ENCODE measurements around the gene CACTIN.

CACTIN gene

GRCh38 chr19:3603121-3603811, 23.3 kb downstream of the CACTIN start:
- Histone ChIP-seq H3K9ac (ENCODE audit: low read depth, low read length) (no peak overlapping the region), H3K36me3 (ENCODE audit: control insufficient read depth, insufficient read depth, low read length) (no peaks in the 10 kb centered on the region), H3K27me3 (ENCODE audit: control insufficient read depth, insufficient read depth, low read length) (peaks cover 9% of the 10 kb centered on the region), H3K9me3 (ENCODE audit: control insufficient read depth, insufficient read depth, low read length) (no peaks in the 10 kb centered on the region), H3K4me1 (ENCODE audit: control insufficient read depth, insufficient read depth, low read length) (peaks cover 3% of the 10 kb centered on the region), H3K4me3 (ENCODE audit: low read depth, low read length) (no peak overlapping the region)

DNA sequence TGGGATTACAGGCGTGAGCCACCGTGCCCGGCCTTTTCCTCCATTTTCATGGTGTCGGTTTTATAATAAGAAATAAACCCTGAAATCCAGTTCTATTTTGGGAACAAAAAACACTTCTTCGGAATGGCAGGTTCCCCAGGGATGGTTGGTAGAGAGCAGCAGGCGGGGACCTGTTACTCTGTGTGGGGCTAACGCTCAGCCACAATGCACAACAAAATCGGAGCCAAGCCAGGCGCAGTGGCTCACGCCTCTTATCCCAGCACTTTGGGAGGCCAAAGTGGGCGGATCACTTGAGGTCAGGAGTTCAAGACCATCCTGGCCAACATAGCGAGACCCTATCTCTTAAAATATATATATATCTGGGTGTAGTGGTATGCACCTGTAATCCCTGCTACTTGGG, 25.6 kb downstream of the CACTIN start:
- H3K27me3 ChIP-seq (ENCODE audit: control insufficient read depth, insufficient read depth, low read length) = peaks cover 9% of the 10 kb centered on the region
- no peaks in the 10 kb centered on the region for H3K9me3 ChIP-seq (ENCODE audit: control insufficient read depth, insufficient read depth, low read length)
- H3K36me3 ChIP-seq (ENCODE audit: control insufficient read depth, insufficient read depth, low read length) = no peaks in the 10 kb centered on the region
- no peaks in the 10 kb centered on the region for H3K4me1 ChIP-seq (ENCODE audit: control insufficient read depth, insufficient read depth, low read length)
- H3K9ac ChIP-seq (ENCODE audit: low read depth, low read length) = no peak overlapping the region
- no peak overlapping the region for H3K4me3 ChIP-seq (ENCODE audit: low read depth, low read length)

DNA sequence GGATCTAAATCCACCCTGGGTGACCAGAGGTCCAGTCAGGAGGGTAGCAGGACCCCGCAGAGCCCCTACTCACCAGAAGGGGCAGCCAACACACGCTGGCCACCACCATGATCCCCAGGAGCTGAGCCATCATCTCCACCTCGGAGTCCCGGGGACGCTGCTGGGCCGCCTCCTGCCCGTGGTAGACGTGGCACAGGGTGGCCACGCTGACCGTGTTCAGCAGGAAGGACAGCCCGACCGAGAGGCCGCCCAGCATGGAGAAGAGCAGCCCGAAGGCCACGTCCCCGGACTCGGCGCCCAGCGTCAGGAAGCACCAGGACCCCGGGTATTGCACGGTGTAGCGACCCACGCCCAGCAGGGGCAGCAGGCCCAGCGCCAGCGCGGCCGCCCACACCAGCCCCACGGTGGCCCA, 26.8 kb downstream of the CACTIN start:
- Histone ChIP-seq H3K9me3 (ENCODE audit: control insufficient read depth, insufficient read depth, low read length) (no peaks in the 10 kb centered on the region), H3K36me3 (ENCODE audit: control insufficient read depth, insufficient read depth, low read length) (no peaks in the 10 kb centered on the region), H3K4me3 (ENCODE audit: low read depth, low read length) (no peak overlapping the region), H3K4me1 (ENCODE audit: control insufficient read depth, insufficient read depth, low read length) (no peaks in the 10 kb centered on the region), H3K9ac (ENCODE audit: low read depth, low read length) (no peak overlapping the region), H3K27me3 (ENCODE audit: control insufficient read depth, insufficient read depth, low read length) (no peaks in the 10 kb centered on the region)

DNA sequence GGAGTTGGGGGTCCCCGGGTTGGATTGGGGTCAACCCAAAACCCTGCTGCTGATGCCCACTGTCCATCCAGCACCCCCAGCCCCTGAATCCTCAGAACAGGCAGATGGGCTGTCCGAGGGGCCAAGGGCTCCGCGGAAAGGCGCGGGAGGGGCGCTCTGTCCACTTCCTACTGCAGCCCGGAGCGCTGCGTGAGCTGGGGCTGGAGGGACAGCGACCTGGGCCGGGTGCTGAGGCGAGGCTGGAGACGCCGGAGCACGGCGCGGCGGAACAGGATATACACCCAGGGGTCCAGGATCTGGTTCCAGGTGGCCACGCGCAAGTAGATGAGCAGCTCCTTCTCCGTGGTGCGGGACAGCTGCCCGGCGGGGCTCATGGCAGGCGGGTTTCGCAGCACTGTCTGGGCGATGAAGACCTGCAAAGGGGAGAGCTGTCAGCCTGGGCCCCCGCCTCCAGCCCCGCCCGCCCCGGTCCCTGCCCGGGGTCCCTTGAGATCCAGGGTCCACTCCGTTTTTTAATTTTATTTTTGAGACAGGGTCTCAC, 31.0 kb downstream of the CACTIN start:
- Histone ChIP-seq H3K36me3 (ENCODE audit: control insufficient read depth, insufficient read depth, low read length) (no peaks in the 10 kb centered on the region), H3K9me3 (ENCODE audit: control insufficient read depth, insufficient read depth, low read length) (peaks cover 3% of the 10 kb centered on the region), H3K9ac (ENCODE audit: low read depth, low read length) (no peak overlapping the region), H3K27me3 (ENCODE audit: control insufficient read depth, insufficient read depth, low read length) (peaks cover 2% of the 10 kb centered on the region), H3K4me3 (ENCODE audit: low read depth, low read length) (no peak overlapping the region), H3K4me1 (ENCODE audit: control insufficient read depth, insufficient read depth, low read length) (no peaks in the 10 kb centered on the region)

- Histone ChIP-seq H3K27me3 (ENCODE audit: control insufficient read depth, insufficient read depth, low read length) (peaks cover 2% of the 10 kb centered on the region), H3K36me3 (ENCODE audit: control insufficient read depth, insufficient read depth, low read length) (no peaks in the 10 kb centered on the region), H3K4me1 (ENCODE audit: control insufficient read depth, insufficient read depth, low read length) (no peaks in the 10 kb centered on the region), H3K9me3 (ENCODE audit: control insufficient read depth, insufficient read depth, low read length) (peaks cover 3% of the 10 kb centered on the region), H3K4me3 (ENCODE audit: low read depth, low read length) (no peak overlapping the region), H3K9ac (ENCODE audit: low read depth, low read length) (no peak overlapping the region)
Measured at GRCh38 chr19:3593156-3593555, 33.4 kb downstream of the CACTIN start.

- Histone ChIP-seq H3K36me3 (ENCODE audit: control insufficient read depth, insufficient read depth, low read length) (no peaks in the 10 kb centered on the region), H3K4me3 (ENCODE audit: low read depth, low read length) (no peak overlapping the region), H3K4me1 (ENCODE audit: control insufficient read depth, insufficient read depth, low read length) (no peaks in the 10 kb centered on the region), H3K9me3 (ENCODE audit: control insufficient read depth, insufficient read depth, low read length) (peaks cover 3% of the 10 kb centered on the region), H3K9ac (ENCODE audit: low read depth, low read length) (no peak overlapping the region), H3K27me3 (ENCODE audit: control insufficient read depth, insufficient read depth, low read length) (peaks cover 2% of the 10 kb centered on the region)
Measured at GRCh38 chr19:3591876-3592613, 34.5 kb downstream of the CACTIN start.

- Histone ChIP-seq H3K4me3 (ENCODE audit: low read depth, low read length) (no peak overlapping the region), H3K27me3 (ENCODE audit: control insufficient read depth, insufficient read depth, low read length) (peaks cover 5% of the 10 kb centered on the region), H3K9me3 (ENCODE audit: control insufficient read depth, insufficient read depth, low read length) (peaks cover 3% of the 10 kb centered on the region), H3K4me1 (ENCODE audit: control insufficient read depth, insufficient read depth, low read length) (no peaks in the 10 kb centered on the region), H3K36me3 (ENCODE audit: control insufficient read depth, insufficient read depth, low read length) (no peaks in the 10 kb centered on the region), H3K9ac (ENCODE audit: low read depth, low read length) (no peak overlapping the region)
Measured at GRCh38 chr19:3590991-3591659, 35.5 kb downstream of the CACTIN start.

GRCh38 chr19:3589949-3590348, 36.6 kb downstream of the CACTIN start:
- no peak overlapping the region for H3K4me3 ChIP-seq (ENCODE audit: low read depth, low read length)
- no peaks in the 10 kb centered on the region for H3K36me3 ChIP-seq (ENCODE audit: control insufficient read depth, insufficient read depth, low read length)
- H3K9me3 ChIP-seq (ENCODE audit: control insufficient read depth, insufficient read depth, low read length) = peaks cover 3% of the 10 kb centered on the region
- H3K9ac ChIP-seq (ENCODE audit: low read depth, low read length) = no peak overlapping the region
- peaks cover 12% of the 10 kb centered on the region for H3K27me3 ChIP-seq (ENCODE audit: control insufficient read depth, insufficient read depth, low read length)
- H3K4me1 ChIP-seq (ENCODE audit: control insufficient read depth, insufficient read depth, low read length) = no peaks in the 10 kb centered on the region

GRCh38 chr19:3589439-3589838, 37.2 kb downstream of the CACTIN start:
- H3K4me1 ChIP-seq (ENCODE audit: control insufficient read depth, insufficient read depth, low read length) = no peaks in the 10 kb centered on the region
- peaks cover 15% of the 10 kb centered on the region for H3K27me3 ChIP-seq (ENCODE audit: control insufficient read depth, insufficient read depth, low read length)

GRCh38 chr19:3586707-3587346, 39.8 kb downstream of the CACTIN start:
- peaks cover 17% of the 10 kb centered on the region for H3K27me3 ChIP-seq (ENCODE audit: control insufficient read depth, insufficient read depth, low read length)

More at GRCh38 chr19:3589439-3589838, 37.2 kb downstream of the CACTIN start:
- Histone ChIP-seq H3K9me3 (ENCODE audit: control insufficient read depth, insufficient read depth, low read length) (peaks cover 3% of the 10 kb centered on the region), H3K4me3 (ENCODE audit: low read depth, low read length) (no peak overlapping the region), H3K36me3 (ENCODE audit: control insufficient read depth, insufficient read depth, low read length) (no peaks in the 10 kb centered on the region), H3K9ac (ENCODE audit: low read depth, low read length) (no peak overlapping the region)

DNA sequence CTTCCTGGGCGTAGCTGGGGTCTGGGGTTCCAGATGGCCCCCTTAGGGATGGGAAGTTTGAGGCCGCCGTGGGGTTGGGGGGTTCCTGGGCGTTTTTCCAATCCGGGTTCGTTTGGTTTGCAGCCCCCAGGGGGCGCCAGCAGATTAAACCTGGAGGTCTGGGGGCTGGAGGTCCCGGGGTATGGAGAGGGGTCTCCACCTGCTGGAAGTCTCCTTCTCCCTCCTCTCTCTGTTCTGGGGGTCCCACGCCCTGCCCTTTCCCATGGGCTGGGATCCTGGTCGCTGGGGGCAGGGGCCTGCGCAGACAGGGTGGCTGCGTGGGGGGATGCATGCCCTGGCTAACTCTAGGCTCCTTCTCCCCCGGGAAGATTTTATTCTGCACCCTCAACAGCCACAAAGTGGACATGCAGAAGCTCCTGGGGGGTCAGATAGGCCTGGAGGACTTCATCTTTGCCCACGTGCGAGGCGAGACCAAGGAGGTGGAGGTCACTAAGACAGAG, 40.4 kb downstream of the CACTIN start:
- peak overlapping the region; percentile 24 for H3K9ac ChIP-seq (ENCODE audit: low read depth, low read length)
- peak overlapping the region; percentile 55 for H3K4me3 ChIP-seq (ENCODE audit: low read depth, low read length)
- H3K4me1 ChIP-seq (ENCODE audit: control insufficient read depth, insufficient read depth, low read length) = no peaks in the 10 kb centered on the region
- peaks cover 17% of the 10 kb centered on the region for H3K27me3 ChIP-seq (ENCODE audit: control insufficient read depth, insufficient read depth, low read length)
- no peaks in the 10 kb centered on the region for H3K36me3 ChIP-seq (ENCODE audit: control insufficient read depth, insufficient read depth, low read length)
- peaks cover 2% of the 10 kb centered on the region for H3K9me3 ChIP-seq (ENCODE audit: control insufficient read depth, insufficient read depth, low read length)

More at GRCh38 chr19:3586707-3587346, 39.8 kb downstream of the CACTIN start:
- H3K4me1 ChIP-seq (ENCODE audit: control insufficient read depth, insufficient read depth, low read length) = no peaks in the 10 kb centered on the region
- peaks cover 3% of the 10 kb centered on the region for H3K9me3 ChIP-seq (ENCODE audit: control insufficient read depth, insufficient read depth, low read length)
- no peak overlapping the region for H3K4me3 ChIP-seq (ENCODE audit: low read depth, low read length)
- H3K9ac ChIP-seq (ENCODE audit: low read depth, low read length) = no peak overlapping the region
- H3K36me3 ChIP-seq (ENCODE audit: control insufficient read depth, insufficient read depth, low read length) = no peaks in the 10 kb centered on the region

Data from iPS-15b (cell line).